ENCODE data around the gene CHST11. TPM values are rescaled to one million over a fixed set of nuclear protein-coding genes. Genes with fewer than 3 reads are reported as not detected.

CHST11 gene
- total and polyA plus RNA-seq, 10 of the 15 experiments (the other 5 are each of a cell fraction or from before 2014, with no cell fraction given): 1.9 to 38.1 (median 17.2) TPM

DNA sequence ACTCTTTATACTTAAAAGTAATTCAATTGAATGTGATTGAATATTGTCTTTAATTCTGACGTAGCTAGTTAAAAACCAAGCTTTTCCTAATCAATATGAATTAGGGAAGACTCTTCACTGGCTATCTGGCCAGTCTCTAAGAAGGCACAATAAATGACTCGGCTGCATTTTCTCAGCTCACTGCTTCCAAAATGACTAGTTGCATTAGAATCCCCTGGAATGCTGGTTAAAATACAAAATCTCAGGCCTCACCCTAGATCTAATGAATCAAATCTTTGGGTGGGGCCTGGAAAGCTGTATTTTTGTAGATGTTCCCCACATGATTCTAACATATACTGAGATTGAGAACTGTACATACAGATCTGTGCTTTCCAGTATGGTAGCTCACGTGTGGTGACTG is 242.1 kb downstream of the CHST11 start:
- POLR2A ChIA-PET: interaction anchor here (1.1 to 1.5 kb wide), 3 partner anchors 30 to 242 kb away, joined by 3 to 6 read pairs (median 4); no protein-coding TSS in a partner anchor
- 96% methylated on average over 3 of the region's 3 CpGs for WGBS (ENCODE audit: insufficient coverage, insufficient replicate concordance, low lambda C conversion rate, missing lambda C conversion rate)
- H4K20me1 ChIP-seq (ENCODE audit: control insufficient read depth, insufficient read depth): no peaks in the 10 kb centered on the region
- no peak overlapping the region for H3K4me3 ChIP-seq
- TF ChIP-seq, protein P1, sequence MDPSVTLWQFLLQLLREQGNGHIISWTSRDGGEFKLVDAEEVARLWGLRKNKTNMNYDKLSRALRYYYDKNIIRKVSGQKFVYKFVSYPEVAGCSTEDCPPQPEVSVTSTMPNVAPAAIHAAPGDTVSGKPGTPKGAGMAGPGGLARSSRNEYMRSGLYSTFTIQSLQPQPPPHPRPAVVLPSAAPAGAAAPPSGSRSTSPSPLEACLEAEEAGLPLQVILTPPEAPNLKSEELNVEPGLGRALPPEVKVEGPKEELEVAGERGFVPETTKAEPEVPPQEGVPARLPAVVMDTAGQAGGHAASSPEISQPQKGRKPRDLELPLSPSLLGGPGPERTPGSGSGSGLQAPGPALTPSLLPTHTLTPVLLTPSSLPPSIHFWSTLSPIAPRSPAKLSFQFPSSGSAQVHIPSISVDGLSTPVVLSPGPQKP (IDR thresholded peaks at IDR 0.05; ENCODE audit: low read depth, low read length): no peak
- TF ChIP-seq JUND (IDR thresholded peaks at IDR 0.05; ENCODE audit: low read depth, low read length) (no peak), BACH1 (IDR thresholded peaks at IDR 0.05; ENCODE audit: borderline replicate concordance) (no peak), HDAC6 (IDR thresholded peaks at IDR 0.05; ENCODE audit: unreplicated experiment) (no peak), POLR2AphosphoS5 (IDR thresholded peaks at IDR 0.05; ENCODE audit: low read length) (no peak), NFXL1 (IDR thresholded peaks at IDR 0.05; ENCODE audit: borderline replicate concordance) (no peak), WRNIP1 (IDR thresholded peaks at IDR 0.05; ENCODE audit: borderline replicate concordance, low read depth, low read length) (no peak), ZNF274 (IDR thresholded peaks at IDR 0.05; ENCODE audit: insufficient read depth, insufficient read length) (no peak), ETV6 (conservative IDR thresholded peaks at IDR 0.05 in 1 of 2, IDR thresholded peaks at IDR 0.05 in 1 of 2; ENCODE audit: borderline replicate concordance in 1 of 2, low read depth in 1 of 2) (no peak), EZH2 (IDR thresholded peaks at IDR 0.05; ENCODE audit: borderline replicate concordance, control insufficient read depth, low read depth, low read length) (no peak), NFYB (IDR thresholded peaks at IDR 0.05; ENCODE audit: insufficient read depth, low read depth, low read length) (no peak), PML (IDR thresholded peaks at IDR 0.05; ENCODE audit: low read length) (no peak)
- intact Hi-C loops (cut with micrococcal nuclease; ENCODE audit: unreplicated experiment): no loop called here
- no peak for ATAC-seq
- no peaks in the 10 kb centered on the region for H3K27me3 ChIP-seq (replicated peaks in 1 of 2; ENCODE audit: control insufficient read depth in 2 of 2, insufficient read depth in 2 of 2, low read length in 1 of 2)
- CTCF ChIA-PET: interaction anchor here (0.7 to 1.8 kb wide), 14 partner anchors 13 to 317 kb away, joined by 3 to 7 read pairs (median 4); no protein-coding TSS in a partner anchor
- no peak overlapping the region for H2AFZ ChIP-seq (ENCODE audit: control insufficient read depth, low read depth, low read length)
- in situ Hi-C loops (cut with MboI): no loop called here
- H3K4me2 ChIP-seq (ENCODE audit: control insufficient read depth, insufficient read depth): no peak overlapping the region
- RAD21 ChIA-PET (ENCODE audit: unreplicated experiment): interaction anchor here (0.8 to 1.9 kb wide), 9 partner anchors 10 to 319 kb away, joined by 3 to 7 read pairs (median 3); no protein-coding TSS in a partner anchor
- H3K27ac ChIP-seq (ENCODE audit: control insufficient read depth, insufficient read depth): no peak overlapping the region
- H3K4me1 ChIP-seq (ENCODE audit: control insufficient read depth, insufficient read depth, low read length): peaks cover 20% of the 10 kb centered on the region
- H3K36me3 ChIP-seq (ENCODE audit: control insufficient read depth in 2 of 2, insufficient read depth in 2 of 2, low read length in 1 of 2): peaks cover 0 to 7% of the 10 kb centered on the region in 2 experiments; a peak in 2 of 4 replicates
- no peak for DNase-seq (ENCODE audit: low read depth, low spot score)
- BruUV-seq (replicated peaks): no TSS peak
- peaks cover 5% of the 10 kb centered on the region for H3K79me2 ChIP-seq (ENCODE audit: control insufficient read depth, insufficient read depth, low read length)
- no peaks in the 10 kb centered on the region; the same call in 2 of the 3 replicates for H3K9me3 ChIP-seq (replicated peaks; ENCODE audit: control insufficient read depth, insufficient read depth, low read length)
- FAIRE-seq: no peak
- SMC1A ChIA-PET (ENCODE audit: uncharacterized antibody, unreplicated experiment): interaction anchor here (0.6 to 2.5 kb wide), 14 partner anchors 10 to 317 kb away, joined by 3 to 16 read pairs (median 5); no protein-coding TSS in a partner anchor
- no peak overlapping the region for H3K9ac ChIP-seq (ENCODE audit: control insufficient read depth, insufficient read depth, low read length)
